ENCODE data around the gene MOB3A.

- TF ChIP-seq, protein P1, sequence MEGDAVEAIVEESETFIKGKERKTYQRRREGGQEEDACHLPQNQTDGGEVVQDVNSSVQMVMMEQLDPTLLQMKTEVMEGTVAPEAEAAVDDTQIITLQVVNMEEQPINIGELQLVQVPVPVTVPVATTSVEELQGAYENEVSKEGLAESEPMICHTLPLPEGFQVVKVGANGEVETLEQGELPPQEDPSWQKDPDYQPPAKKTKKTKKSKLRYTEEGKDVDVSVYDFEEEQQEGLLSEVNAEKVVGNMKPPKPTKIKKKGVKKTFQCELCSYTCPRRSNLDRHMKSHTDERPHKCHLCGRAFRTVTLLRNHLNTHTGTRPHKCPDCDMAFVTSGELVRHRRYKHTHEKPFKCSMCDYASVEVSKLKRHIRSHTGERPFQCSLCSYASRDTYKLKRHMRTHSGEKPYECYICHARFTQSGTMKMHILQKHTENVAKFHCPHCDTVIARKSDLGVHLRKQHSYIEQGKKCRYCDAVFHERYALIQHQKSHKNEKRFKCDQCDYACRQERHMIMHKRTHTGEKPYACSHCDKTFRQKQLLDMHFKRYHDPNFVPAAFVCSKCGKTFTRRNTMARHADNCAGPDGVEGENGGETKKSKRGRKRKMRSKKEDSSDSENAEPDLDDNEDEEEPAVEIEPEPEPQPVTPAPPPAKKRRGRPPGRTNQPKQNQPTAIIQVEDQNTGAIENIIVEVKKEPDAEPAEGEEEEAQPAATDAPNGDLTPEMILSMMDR (conservative IDR thresholded peaks at IDR 0.05; ENCODE audit: low read depth in 2 of 2): no peak
- no peak for TF ChIP-seq EZH2 (IDR thresholded peaks at IDR 0.05; ENCODE audit: low read depth, unreplicated experiment)
- TF ChIP-seq CREB1 (CRISPR knock-in tag; IDR thresholded peaks at IDR 0.05; ENCODE audit: low read depth): no peak
- no peak for TF ChIP-seq POLR2AphosphoS5 (IDR thresholded peaks at IDR 0.05; ENCODE audit: low read depth)
- TF ChIP-seq, protein P2, sequence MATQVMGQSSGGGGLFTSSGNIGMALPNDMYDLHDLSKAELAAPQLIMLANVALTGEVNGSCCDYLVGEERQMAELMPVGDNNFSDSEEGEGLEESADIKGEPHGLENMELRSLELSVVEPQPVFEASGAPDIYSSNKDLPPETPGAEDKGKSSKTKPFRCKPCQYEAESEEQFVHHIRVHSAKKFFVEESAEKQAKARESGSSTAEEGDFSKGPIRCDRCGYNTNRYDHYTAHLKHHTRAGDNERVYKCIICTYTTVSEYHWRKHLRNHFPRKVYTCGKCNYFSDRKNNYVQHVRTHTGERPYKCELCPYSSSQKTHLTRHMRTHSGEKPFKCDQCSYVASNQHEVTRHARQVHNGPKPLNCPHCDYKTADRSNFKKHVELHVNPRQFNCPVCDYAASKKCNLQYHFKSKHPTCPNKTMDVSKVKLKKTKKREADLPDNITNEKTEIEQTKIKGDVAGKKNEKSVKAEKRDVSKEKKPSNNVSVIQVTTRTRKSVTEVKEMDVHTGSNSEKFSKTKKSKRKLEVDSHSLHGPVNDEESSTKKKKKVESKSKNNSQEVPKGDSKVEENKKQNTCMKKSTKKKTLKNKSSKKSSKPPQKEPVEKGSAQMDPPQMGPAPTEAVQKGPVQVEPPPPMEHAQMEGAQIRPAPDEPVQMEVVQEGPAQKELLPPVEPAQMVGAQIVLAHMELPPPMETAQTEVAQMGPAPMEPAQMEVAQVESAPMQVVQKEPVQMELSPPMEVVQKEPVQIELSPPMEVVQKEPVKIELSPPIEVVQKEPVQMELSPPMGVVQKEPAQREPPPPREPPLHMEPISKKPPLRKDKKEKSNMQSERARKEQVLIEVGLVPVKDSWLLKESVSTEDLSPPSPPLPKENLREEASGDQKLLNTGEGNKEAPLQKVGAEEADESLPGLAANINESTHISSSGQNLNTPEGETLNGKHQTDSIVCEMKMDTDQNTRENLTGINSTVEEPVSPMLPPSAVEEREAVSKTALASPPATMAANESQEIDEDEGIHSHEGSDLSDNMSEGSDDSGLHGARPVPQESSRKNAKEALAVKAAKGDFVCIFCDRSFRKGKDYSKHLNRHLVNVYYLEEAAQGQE (IDR thresholded peaks at IDR 0.05; ENCODE audit: unreplicated experiment): no peak
Observed at GRCh38 chr19:2135474-2136402, 39.6 kb upstream of the MOB3A start.
